Uterus (tissue), 4 donors: ENCODE results near the gene TAPBPL. TPM values are rescaled to one million over a fixed set of nuclear protein-coding genes. Genes with fewer than 3 reads are reported as not detected.

Experiments
- DNase-seq, 2 donors: peaks; one replicate each; pipeline ENCODE4 v3.0.0-alpha.2; 2019 to 2020
- H3K27ac ChIP-seq, 2 donors: fragments of 200-600 bp; sonication (generic); 1 replicate in 1 of 2; 2 replicates in 1 of 2; pipeline ENCODE4 v1.5.1; 2016 to 2018
- H3K27me3 ChIP-seq, 2 donors: fragments of 200-600 bp; sonication (generic); one replicate each; pipeline ENCODE4 v1.5.1; 2018 to 2019; ENCODE audit warnings: control low read depth in 1 of 2
- H3K36me3 ChIP-seq, 2 donors: fragments of 200-600 bp; sonication (generic); one replicate each; pipeline ENCODE4 v1.5.1; 2019; ENCODE audit warnings: control low read depth in 1 of 2
- H3K4me1 ChIP-seq, 2 donors: fragments of 200-600 bp; sonication (generic); one replicate each; pipeline ENCODE4 v1.5.1; 2018 to 2019; ENCODE audit warnings: control low read depth in 1 of 2
- H3K4me3 ChIP-seq, 2 donors: fragments of 200-600 bp; sonication (generic); 1 replicate in 1 of 2; 2 replicates in 1 of 2; pipeline ENCODE4 v1.5.1; 2018 to 2019; ENCODE audit warnings: mild to moderate bottlenecking in 1 of 2
- H3K9me3 ChIP-seq, 2 donors: fragments of 200-600 bp; sonication (generic); one replicate each; pipeline ENCODE4 v1.5.1; 2019; ENCODE audit warnings: control low read depth in 1 of 2
- CTCF ChIP-seq, 4 experiments: fragments of 200-600 bp in 2 of 4; fragments of 450-650 bp in 2 of 4; sonication (generic) in 2 of 4; IDR thresholded peaks; one replicate each; pipeline ENCODE4 v1.5.1; 2016 to 2019; ENCODE audit warnings: antibody characterized with exemption in 4 of 4, mild to moderate bottlenecking in 2 of 4, moderate library complexity in 1 of 4
- POLR2A ChIP-seq, 2 donors: fragments of 450-650 bp; IDR thresholded peaks; one replicate each; pipeline ENCODE4 v1.6.1; 2016; ENCODE audit warnings: antibody characterized with exemption in 2 of 2, mild to moderate bottlenecking in 1 of 2, moderate library complexity in 1 of 2
- intact Hi-C: fragments of 100-400 bp; cut with DNase I; formaldehyde crosslinking; loops from one replicate; pipeline ENCODE4 v1.15.1; 2023; ENCODE audit warnings: low total_unique reads
- total RNA-seq, 4 donors: library from RNA; depleted of rRNA in 3 of 4; stranded (reverse); fragments of >200 nt in 3 of 4; gene quantifications; one replicate each; pipeline versions ENCODE4 v1.1.0 to v1.2.4, GENCODE V29; 2014 to 2023
- donor health status: DM: yes; HTN: yes; CAD: no.

TAPBPL gene
- total RNA-seq, 4 donors from 2014 or later: 10.0 to 25.7 (median 17.1) TPM

- intact Hi-C loops: loop anchor here (10.0 kb wide), 1 partner anchor 153 kb away; the partner anchor contains the start of gene PLEKHG6
- H3K27ac ChIP-seq: no peak overlapping the region
- no peak for DNase-seq
- no peaks in the 10 kb centered on the region for H3K27me3 ChIP-seq
- TF ChIP-seq CTCF (IDR thresholded peaks at IDR 0.05): no peak
- no peak for TF ChIP-seq POLR2A (IDR thresholded peaks at IDR 0.05)
- no peaks in the 10 kb centered on the region for H3K36me3 ChIP-seq
- H3K4me1 ChIP-seq: no peaks in the 10 kb centered on the region
- no peaks in the 10 kb centered on the region for H3K9me3 ChIP-seq
- no peak overlapping the region for H3K4me3 ChIP-seq
Measured at GRCh38 chr12:6468283-6468575, 16.4 kb downstream of the TAPBPL start.

GRCh38 chr12:6469092-6469491 lies 17.2 kb downstream of the TAPBPL start:
- Histone ChIP-seq H3K4me1 (no peaks in the 10 kb centered on the region), H3K4me3 (no peak overlapping the region), H3K27me3 (no peaks in the 10 kb centered on the region), H3K27ac (no peak overlapping the region), H3K36me3 (no peaks in the 10 kb centered on the region), H3K9me3 (no peaks in the 10 kb centered on the region)
- intact Hi-C loops: loop anchor here (10.0 kb wide), 1 partner anchor 154 kb away; the partner anchor contains the start of gene PLEKHG6
- no peak for DNase-seq
- TF ChIP-seq POLR2A (IDR thresholded peaks at IDR 0.05) (no peak), CTCF (IDR thresholded peaks at IDR 0.05) (no peak)

DNA sequence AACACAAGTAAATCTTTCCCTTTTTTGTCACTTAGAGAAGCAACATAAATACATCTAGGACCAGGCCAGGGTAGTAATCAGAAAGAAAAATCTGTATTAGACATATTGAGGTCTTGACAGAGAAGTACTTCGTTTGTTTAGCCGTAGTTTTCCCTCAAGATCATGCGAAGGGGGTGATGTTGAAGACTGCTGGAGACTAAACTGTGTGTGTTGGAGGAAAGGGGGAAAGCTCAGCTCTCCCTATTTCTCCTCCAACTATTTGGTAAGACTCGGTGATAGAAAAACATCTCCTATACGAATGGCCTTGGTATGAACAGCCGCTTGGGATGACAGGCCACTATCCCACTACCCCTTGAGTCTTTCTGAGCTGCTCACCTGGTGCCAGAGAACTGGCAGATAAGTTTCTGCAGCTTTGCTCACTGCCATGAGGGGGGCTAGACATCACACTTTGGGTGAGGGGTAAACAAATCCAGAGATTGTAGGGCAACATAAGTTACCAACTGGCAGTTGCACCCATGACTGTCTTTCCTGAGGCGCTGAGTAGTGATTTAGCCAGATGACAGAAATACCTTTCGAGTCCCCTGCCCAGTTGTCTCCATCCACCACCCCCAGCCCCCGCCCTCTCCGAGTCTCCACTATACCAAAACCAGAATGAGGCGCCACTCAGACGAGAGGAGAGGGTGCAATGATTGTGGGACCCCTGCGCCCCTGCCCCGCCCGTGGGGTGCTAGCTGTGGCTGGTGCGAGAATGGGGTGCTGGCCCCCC lies 17.9 kb downstream of the TAPBPL start:
- H3K9me3 ChIP-seq: no peaks in the 10 kb centered on the region
- peak overlapping the region; percentile 54 to 74 for H3K4me3 ChIP-seq
- H3K27ac ChIP-seq: peak overlapping the region; percentile 76 to 85
- H3K36me3 ChIP-seq: no peaks in the 10 kb centered on the region
- TF ChIP-seq CTCF (IDR thresholded peaks at IDR 0.05) (no peak), POLR2A (IDR thresholded peaks at IDR 0.05) (no peak)
- intact Hi-C loops: loop anchor here (10.0 kb wide), 1 partner anchor 155 kb away; the partner anchor contains the start of gene PLEKHG6
- DNase-seq: no peak
- H3K4me1 ChIP-seq: no peaks in the 10 kb centered on the region
- no peaks in the 10 kb centered on the region for H3K27me3 ChIP-seq

DNA sequence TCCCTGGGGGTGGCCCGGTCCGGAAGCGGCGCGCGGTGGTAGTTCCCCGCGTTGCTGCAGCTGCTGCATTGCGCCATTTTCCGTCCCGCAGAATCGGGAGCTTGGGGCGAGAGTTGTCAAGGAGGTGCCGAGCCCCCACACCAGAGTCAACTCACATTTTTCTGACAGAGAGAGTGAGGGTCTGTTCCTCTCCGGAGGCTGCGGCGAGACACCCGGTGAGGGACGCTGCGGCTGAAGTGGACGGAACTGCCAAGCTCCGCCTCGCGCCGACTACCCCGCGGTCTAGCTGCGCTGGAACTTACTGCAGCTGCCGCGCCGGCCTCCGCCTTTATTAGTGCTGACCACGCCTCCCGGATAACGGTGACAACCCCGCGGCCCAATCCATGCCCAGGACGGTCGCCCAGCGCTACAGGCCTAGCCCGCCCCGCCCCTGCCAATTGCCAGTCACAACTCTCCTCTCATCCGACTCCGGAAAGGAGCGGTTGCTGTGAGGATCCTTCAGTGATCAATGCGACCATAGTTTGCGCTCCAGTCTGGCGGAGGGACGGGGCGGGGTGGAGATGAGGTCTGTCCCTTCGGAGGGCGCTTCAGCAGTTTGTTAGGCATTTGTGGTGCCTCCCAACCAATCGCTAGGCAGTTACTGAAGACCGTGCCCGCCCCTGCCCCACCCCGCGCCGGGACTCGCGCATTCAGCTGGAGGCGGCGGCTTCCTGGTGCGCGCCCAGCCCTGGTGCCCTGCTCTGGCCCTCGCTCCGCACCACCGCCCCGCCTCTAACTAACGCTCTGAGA lies 18.7 kb downstream of the TAPBPL start, which contains the start of gene VAMP1:
Gene VAMP1, minus strand, starts transcription at position 303 of the 789 bp plus-strand sequence. Its CDS starts 146 bp downstream, at position 157.
- Histone ChIP-seq H3K27me3 (no peaks in the 10 kb centered on the region), H3K4me1 (no peaks in the 10 kb centered on the region), H3K4me3 (peak within 1 kb of the TSS; percentile 54 to 74), H3K9me3 (no peaks in the 10 kb centered on the region), H3K27ac (peak within 1 kb of the TSS; percentile 76 to 85), H3K36me3 (no peaks in the 10 kb centered on the region)
- DNase-seq: peak; percentile 96 to 97
- intact Hi-C loops: no loop called here
- TF ChIP-seq POLR2A (IDR thresholded peaks at IDR 0.05): peak; percentile 99
- TF ChIP-seq CTCF (IDR thresholded peaks at IDR 0.05): peak in 1 of 4 experiments; percentile 2

DNA sequence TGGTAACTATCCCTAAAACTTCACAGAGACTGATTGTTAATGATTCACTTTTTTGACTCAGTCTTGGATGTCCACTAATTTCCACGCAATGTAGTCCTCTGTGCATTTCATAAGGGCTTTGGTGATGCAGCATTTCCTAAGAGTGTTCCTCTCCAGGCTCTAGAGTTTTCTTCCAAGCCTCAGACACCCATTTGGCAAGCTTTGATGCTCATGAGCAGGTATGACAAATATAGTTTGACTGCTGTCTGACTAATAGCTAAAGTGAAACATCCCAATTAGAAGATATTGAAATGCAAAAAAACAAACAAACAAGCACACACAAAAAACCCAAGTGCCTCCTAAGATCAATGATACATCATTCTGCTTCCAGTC lies 20.1 kb downstream of the TAPBPL start:
- H3K27ac ChIP-seq: no peak overlapping the region
- H3K4me3 ChIP-seq: no peak overlapping the region
- no peaks in the 10 kb centered on the region for H3K36me3 ChIP-seq
- TF ChIP-seq CTCF (IDR thresholded peaks at IDR 0.05) (no peak), POLR2A (IDR thresholded peaks at IDR 0.05) (no peak)
- H3K4me1 ChIP-seq: no peaks in the 10 kb centered on the region
- no peaks in the 10 kb centered on the region for H3K27me3 ChIP-seq
- intact Hi-C loops: no loop called here
- DNase-seq: no peak
- no peaks in the 10 kb centered on the region for H3K9me3 ChIP-seq
